DMS153 treated with DMSO at 0.1 percent for 48 hours (cell line): ENCODE data around the gene SLFN5.
A peak's percentile ranks its signal among the peaks of the same experiment; 100 is the strongest.
"Not testable (repeated sequence)": the region's sequence is repeated elsewhere in the genome, so short reads cannot be mapped to it uniquely, and the experiment has no call there.

Source experiments
- DNase-seq: peaks from one replicate; lab custom pipeline; 2025; ENCODE audit not compliant: unreplicated experiment; lab: John Stamatoyannopoulos, UW

The SLFN5 gene

GRCh38 chr17:35287286-35287811 lies 44.5 kb downstream of the SLFN5 start:
- no peak for DNase-seq

GRCh38 chr17:35289222-35289621 lies 46.4 kb downstream of the SLFN5 start:
- no peak for DNase-seq

- no peak for DNase-seq
Observed at GRCh38 chr17:35291802-35292201, 48.9 kb downstream of the SLFN5 start.

GRCh38 chr17:35293151-35293847 lies 50.4 kb downstream of the SLFN5 start:
- DNase-seq: no peak

GRCh38 chr17:35294756-35295155 lies 51.9 kb downstream of the SLFN5 start:
- DNase-seq: no peak

- DNase-seq: no peak
Observed at GRCh38 chr17:35295686-35296085, 52.8 kb downstream of the SLFN5 start.

- no peak for DNase-seq
Observed at GRCh38 chr17:35297666-35298065, 54.8 kb downstream of the SLFN5 start.

GRCh38 chr17:35298639-35299038 lies 55.8 kb downstream of the SLFN5 start:
- DNase-seq: no peak

- DNase-seq: no peak
Observed at GRCh38 chr17:35299135-35299534, 56.3 kb downstream of the SLFN5 start.

GRCh38 chr17:35309345-35309744 lies 66.5 kb downstream of the SLFN5 start:
- DNase-seq: not testable (repeated sequence)

GRCh38 chr17:35312346-35312745 lies 69.5 kb downstream of the SLFN5 start:
- DNase-seq: no peak

- DNase-seq: peak; percentile 70
Observed at GRCh38 chr17:35312790-35313711, 70.2 kb downstream of the SLFN5 start.

- no peak for DNase-seq
Observed at GRCh38 chr17:35313875-35314409, 71.1 kb downstream of the SLFN5 start.

GRCh38 chr17:35314415-35315216 lies 71.7 kb downstream of the SLFN5 start:
- DNase-seq: no peak

GRCh38 chr17:35315283-35315682 lies 72.4 kb downstream of the SLFN5 start:
- no peak for DNase-seq

- DNase-seq: no peak
Observed at GRCh38 chr17:35315971-35316370, 73.1 kb downstream of the SLFN5 start.

GRCh38 chr17:35322749-35323148 lies 79.9 kb downstream of the SLFN5 start:
- no peak for DNase-seq
